ENCODE data around the gene PODNL1.
A peak's percentile ranks its signal among the peaks of the same experiment; 100 is the strongest.
"Not testable (repeated sequence)": the region's sequence is repeated elsewhere in the genome, so short reads cannot be mapped to it uniquely, and the experiment has no call there.

Gene PODNL1

GRCh38 chr19:13926715-13927114 is 11.5 kb downstream of the PODNL1 start:
- no peak for DNase-seq (ENCODE audit: low spot score)

GRCh38 chr19:13926010-13926409 is 12.2 kb downstream of the PODNL1 start:
- no peak for DNase-seq (ENCODE audit: low spot score)

- no peak for DNase-seq (ENCODE audit: low spot score)
Observed at GRCh38 chr19:13923194-13923987, 14.8 kb downstream of the PODNL1 start.

GRCh38 chr19:13922118-13922517 is 16.1 kb downstream of the PODNL1 start:
- not testable (repeated sequence) for DNase-seq (ENCODE audit: low spot score)

- DNase-seq (ENCODE audit: low spot score): peak; percentile 73
Observed at GRCh38 chr19:13920940-13921747, 17.1 kb downstream of the PODNL1 start.

- DNase-seq (ENCODE audit: low spot score): no peak
Observed at GRCh38 chr19:13920524-13920923, 17.7 kb downstream of the PODNL1 start.

GRCh38 chr19:13918726-13919411 is 19.3 kb downstream of the PODNL1 start:
- no peak for DNase-seq (ENCODE audit: low spot score)

GRCh38 chr19:13917888-13918406 is 20.3 kb downstream of the PODNL1 start:
- no peak for DNase-seq (ENCODE audit: low spot score)

- no peak for DNase-seq (ENCODE audit: low spot score)
Observed at GRCh38 chr19:13914777-13915176, 23.4 kb downstream of the PODNL1 start.

GRCh38 chr19:13913352-13913751 is 24.9 kb downstream of the PODNL1 start:
- no peak for DNase-seq (ENCODE audit: low spot score)

GRCh38 chr19:13909430-13909829 is 28.8 kb downstream of the PODNL1 start:
- DNase-seq (ENCODE audit: low spot score): no peak

GRCh38 chr19:13908674-13909073 is 29.5 kb downstream of the PODNL1 start:
- no peak for DNase-seq (ENCODE audit: low spot score)

GRCh38 chr19:13906910-13907309 is 31.3 kb downstream of the PODNL1 start:
- DNase-seq (ENCODE audit: low spot score): no peak

GRCh38 chr19:13906521-13906904 is 31.7 kb downstream of the PODNL1 start:
- DNase-seq (ENCODE audit: low spot score): no peak

- DNase-seq (ENCODE audit: low spot score): peak; percentile 92
Observed at GRCh38 chr19:13905634-13906520, 32.3 kb downstream of the PODNL1 start, which contains the start of the genes BRME1 and CC2D1A. TSS of gene BRME1 (minus strand) at chr19:13906117. CDS start at chr19:13904892, 1,225 bp downstream. TSS of gene CC2D1A (plus strand) at chr19:13906201. CDS start at chr19:13906442, 241 bp downstream.

GRCh38 chr19:13902993-13903555 is 35.1 kb downstream of the PODNL1 start:
- peak; percentile 44 for DNase-seq (ENCODE audit: low spot score)

- no peak for DNase-seq (ENCODE audit: low spot score)
Observed at GRCh38 chr19:13899912-13900584, 38.2 kb downstream of the PODNL1 start.

- peak; percentile 91 for DNase-seq (ENCODE audit: low spot score)
Observed at GRCh38 chr19:13899393-13899792, 38.8 kb downstream of the PODNL1 start.

- DNase-seq (ENCODE audit: low spot score): no peak
Observed at GRCh38 chr19:13896227-13896626, 42.0 kb downstream of the PODNL1 start.

- DNase-seq (ENCODE audit: low spot score): no peak
Observed at GRCh38 chr19:13894552-13894951, 43.7 kb downstream of the PODNL1 start.
